ENCODE data around the gene KY. TPM values are rescaled to one million over a fixed set of nuclear protein-coding genes. Genes with fewer than 3 reads are reported as not detected.

KY gene
- polyA plus RNA-seq, 1 donor from 2014 or later = 1.7 TPM

- no peaks in the 10 kb centered on the region for H3K9me3 ChIP-seq (ENCODE audit: low read length)
- H3K4me3 ChIP-seq (ENCODE audit: low read length) = no peak overlapping the region
- H3K9ac ChIP-seq (ENCODE audit: low read length) = no peak overlapping the region
- H3K4me2 ChIP-seq (ENCODE audit: low read length) = no peak overlapping the region
- no peaks in the 10 kb centered on the region for H3K36me3 ChIP-seq (ENCODE audit: insufficient read depth, low read length)
- H3K79me2 ChIP-seq (replicated peaks; ENCODE audit: insufficient read depth, low read length) = no peaks in the 10 kb centered on the region
- H4K20me1 ChIP-seq (ENCODE audit: insufficient read depth) = no peaks in the 10 kb centered on the region
- H3K27ac ChIP-seq (ENCODE audit: low read length) = no peak overlapping the region
- H3F3A ChIP-seq (ENCODE audit: insufficient read depth, low read length, poor library complexity, severe bottlenecking) = no peaks in the 10 kb centered on the region
- no peak overlapping the region for H2AFZ ChIP-seq (ENCODE audit: low read depth, low read length)
- TF ChIP-seq POLR2AphosphoS5 (IDR thresholded peaks at IDR 0.05) (no peak), EZH2 (IDR thresholded peaks at IDR 0.05; ENCODE audit: borderline replicate concordance, insufficient read depth, low read length, poor library complexity, severe bottlenecking) (no peak)
- no peaks in the 10 kb centered on the region for H3K27me3 ChIP-seq (ENCODE audit: insufficient read depth, low read depth, low read length)
- no peaks in the 10 kb centered on the region for H3K9me2 ChIP-seq (ENCODE audit: insufficient read depth, low read length)
Measured at GRCh38 chr3:134628884-134629283, 21.9 kb downstream of the KY start.

- H4K20me1 ChIP-seq (ENCODE audit: insufficient read depth) = no peaks in the 10 kb centered on the region
- H3K9me2 ChIP-seq (ENCODE audit: insufficient read depth, low read length) = no peaks in the 10 kb centered on the region
- no peak overlapping the region for H3K9ac ChIP-seq (ENCODE audit: low read length)
- no peak for TF ChIP-seq MXI1 (conservative IDR thresholded peaks at IDR 0.05; ENCODE audit: poor library complexity, severe bottlenecking)
- TF ChIP-seq SMC3 (conservative IDR thresholded peaks at IDR 0.05; ENCODE audit: poor library complexity) = no peak
- no peak for TF ChIP-seq CTCF (IDR thresholded peaks at IDR 0.05; ENCODE audit: poor library complexity, severe bottlenecking)
- TF ChIP-seq REST (IDR thresholded peaks at IDR 0.05; ENCODE audit: borderline replicate concordance) = no peak
- TF ChIP-seq EP300 (conservative IDR thresholded peaks at IDR 0.05; ENCODE audit: poor library complexity, severe bottlenecking) = no peak
- TF ChIP-seq POLR2AphosphoS5 (IDR thresholded peaks at IDR 0.05) = no peak
- TF ChIP-seq RAD21 (conservative IDR thresholded peaks at IDR 0.05) = no peak
- TF ChIP-seq TAF1 (IDR thresholded peaks at IDR 0.05; ENCODE audit: low read depth) = no peak
- no peak for TF ChIP-seq EZH2 (IDR thresholded peaks at IDR 0.05; ENCODE audit: borderline replicate concordance, insufficient read depth, low read length, poor library complexity, severe bottlenecking)
- no peaks in the 10 kb centered on the region for H3K79me2 ChIP-seq (replicated peaks; ENCODE audit: insufficient read depth, low read length)
- H3K27me3 ChIP-seq (ENCODE audit: insufficient read depth, low read depth, low read length) = no peaks in the 10 kb centered on the region
- no peaks in the 10 kb centered on the region for H3K9me3 ChIP-seq (ENCODE audit: low read length)
- no peaks in the 10 kb centered on the region for H3F3A ChIP-seq (ENCODE audit: insufficient read depth, low read length, poor library complexity, severe bottlenecking)
- no peak overlapping the region for H3K4me2 ChIP-seq (ENCODE audit: low read length)
- no peak overlapping the region for H2AFZ ChIP-seq (ENCODE audit: low read depth, low read length)
- H3K4me3 ChIP-seq (ENCODE audit: low read length) = no peak overlapping the region
- no peak overlapping the region for H3K27ac ChIP-seq (ENCODE audit: low read length)
- H3K36me3 ChIP-seq (ENCODE audit: insufficient read depth, low read length) = no peaks in the 10 kb centered on the region
Measured at GRCh38 chr3:134627831-134628230, 23.0 kb downstream of the KY start.
